Stimulated activated CD4-positive, alpha-beta T cell treated with anti-CD3 and anti-CD28 coated beads, Interleukin-12 subunit alpha, Interleukin-12 subunit beta, amount 100 ng/mL, for 48 hours (primary cell): ENCODE measurements around the gene SHC2.
"Not testable (repeated sequence)": the region's sequence is repeated elsewhere in the genome, so short reads cannot be mapped to it uniquely, and the experiment has no call there.

ENCODE experiments used
- DNase-seq, 3 donors: peaks; one replicate each; pipeline ENCODE4 v3.0.0-alpha.2; 2020; ENCODE audit warnings: low read depth in 2 of 3, low spot score in 1 of 3

SHC2 gene

DNA sequence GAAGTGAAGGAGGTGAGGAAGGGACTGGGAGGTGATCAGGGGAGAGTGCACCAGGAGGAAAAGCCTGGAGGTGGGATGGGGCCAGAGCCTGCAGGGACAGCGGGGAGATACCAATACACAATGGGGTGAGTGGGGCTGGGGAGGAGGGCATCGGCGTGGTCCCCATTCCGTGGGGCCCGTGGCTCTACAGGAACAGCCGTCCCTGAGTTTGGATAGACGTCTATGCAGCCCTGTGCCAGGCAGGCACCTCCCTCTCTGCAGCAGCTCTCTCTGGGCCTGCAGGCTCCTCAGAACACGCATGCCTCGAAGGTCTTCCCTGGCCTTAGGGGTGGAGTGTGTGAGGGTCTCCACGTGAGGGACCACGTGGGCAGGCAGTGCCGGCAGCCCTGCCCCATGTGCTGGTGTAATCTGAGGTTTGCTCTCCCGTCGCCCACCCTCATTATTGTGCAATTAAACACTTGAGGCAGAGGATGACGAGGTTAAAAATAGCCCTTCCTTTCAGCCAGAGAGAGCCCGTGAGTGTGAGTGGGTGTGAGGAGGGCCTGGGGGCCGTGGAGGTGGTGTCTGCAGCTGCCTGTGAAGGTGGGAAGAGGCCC lies 68.4 kb downstream of the SHC2 start:
- no peak for DNase-seq

- DNase-seq, result no peak
Measured at GRCh38 chr19:391726-392374, 69.0 kb downstream of the SHC2 start.

- DNase-seq, result no peak
Measured at GRCh38 chr19:391207-391557, 69.7 kb downstream of the SHC2 start.

GRCh38 chr19:390386-391206 lies 70.2 kb downstream of the SHC2 start:
- no peak for DNase-seq

DNA sequence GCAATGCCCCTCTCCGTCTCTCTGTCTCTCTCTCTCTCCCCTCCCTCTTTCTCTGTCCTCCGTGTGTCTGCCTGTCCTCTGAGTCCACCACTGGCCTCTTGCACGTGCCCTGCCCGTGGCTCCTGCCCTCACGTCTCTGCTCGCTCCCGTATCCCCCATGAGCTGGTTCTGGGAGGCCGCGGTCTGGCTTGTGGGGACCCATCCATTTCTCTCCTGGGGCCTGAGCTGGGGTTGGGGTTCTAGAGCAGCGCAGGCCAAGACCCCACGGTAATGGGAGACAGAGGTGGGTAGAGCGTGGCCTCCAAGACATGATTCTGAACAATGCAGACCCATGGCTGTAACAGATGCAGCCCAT lies 70.9 kb downstream of the SHC2 start:
- no peak for DNase-seq

DNA sequence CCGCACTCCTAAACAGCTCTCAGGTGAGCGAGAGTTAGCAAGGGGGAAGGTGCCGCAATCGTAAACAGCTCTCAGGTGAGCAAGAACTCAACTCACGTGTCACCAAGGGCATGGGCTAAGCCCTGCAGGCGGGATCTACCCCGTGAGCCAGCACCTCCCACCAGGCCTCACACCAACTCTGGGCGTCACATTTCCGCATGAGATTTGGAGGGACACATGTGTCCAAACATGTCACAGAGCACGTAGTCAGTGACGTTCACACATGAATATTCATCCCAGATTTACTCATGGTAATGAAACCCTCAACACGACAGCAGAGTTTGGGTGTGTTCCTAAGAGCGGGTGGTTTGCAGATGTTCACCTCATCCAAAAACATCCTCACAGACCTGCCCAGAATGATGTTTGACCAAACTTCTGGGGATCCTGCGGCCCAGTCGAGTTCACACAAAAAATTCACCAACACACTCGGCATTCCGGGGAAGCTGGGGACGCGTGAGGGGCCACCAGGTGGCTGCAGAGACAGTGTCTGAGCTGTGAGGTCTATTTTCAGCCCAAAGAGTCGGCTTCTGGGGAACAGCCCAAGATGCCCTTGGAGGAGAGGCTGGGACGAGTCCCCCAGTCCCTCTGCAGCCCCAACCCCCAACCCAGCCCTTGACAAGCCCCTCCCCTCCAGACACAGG lies 71.4 kb downstream of the SHC2 start:
- no peak for DNase-seq

- DNase-seq, result no peak
Measured at GRCh38 chr19:388691-389090, 72.1 kb downstream of the SHC2 start.

- no peak for DNase-seq
Measured at GRCh38 chr19:387777-388176, 73.1 kb downstream of the SHC2 start.

GRCh38 chr19:386632-387301 lies 74.1 kb downstream of the SHC2 start:
- DNase-seq, result not testable (repeated sequence)

DNA sequence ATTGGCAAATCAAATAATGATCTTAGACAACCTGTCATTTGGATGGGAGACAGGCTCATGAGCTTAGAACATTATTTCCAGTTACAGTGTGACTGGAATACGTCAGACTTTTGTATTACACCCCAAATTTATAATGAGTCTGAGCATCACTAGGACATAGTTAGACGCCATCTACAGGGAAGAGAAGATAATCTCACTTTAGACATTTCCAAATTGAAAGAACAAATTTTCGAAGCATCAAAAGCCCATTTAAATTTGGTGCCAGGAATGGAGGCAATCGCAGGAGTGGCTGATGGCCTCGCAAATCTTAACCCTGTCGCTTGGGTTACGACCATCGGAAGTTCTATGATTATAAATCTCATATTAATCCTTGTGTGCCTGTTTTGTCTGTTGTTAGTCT lies 74.6 kb downstream of the SHC2 start:
- DNase-seq, result not testable (repeated sequence)

- no peak for DNase-seq
Measured at GRCh38 chr19:384799-385169, 76.0 kb downstream of the SHC2 start.

DNA sequence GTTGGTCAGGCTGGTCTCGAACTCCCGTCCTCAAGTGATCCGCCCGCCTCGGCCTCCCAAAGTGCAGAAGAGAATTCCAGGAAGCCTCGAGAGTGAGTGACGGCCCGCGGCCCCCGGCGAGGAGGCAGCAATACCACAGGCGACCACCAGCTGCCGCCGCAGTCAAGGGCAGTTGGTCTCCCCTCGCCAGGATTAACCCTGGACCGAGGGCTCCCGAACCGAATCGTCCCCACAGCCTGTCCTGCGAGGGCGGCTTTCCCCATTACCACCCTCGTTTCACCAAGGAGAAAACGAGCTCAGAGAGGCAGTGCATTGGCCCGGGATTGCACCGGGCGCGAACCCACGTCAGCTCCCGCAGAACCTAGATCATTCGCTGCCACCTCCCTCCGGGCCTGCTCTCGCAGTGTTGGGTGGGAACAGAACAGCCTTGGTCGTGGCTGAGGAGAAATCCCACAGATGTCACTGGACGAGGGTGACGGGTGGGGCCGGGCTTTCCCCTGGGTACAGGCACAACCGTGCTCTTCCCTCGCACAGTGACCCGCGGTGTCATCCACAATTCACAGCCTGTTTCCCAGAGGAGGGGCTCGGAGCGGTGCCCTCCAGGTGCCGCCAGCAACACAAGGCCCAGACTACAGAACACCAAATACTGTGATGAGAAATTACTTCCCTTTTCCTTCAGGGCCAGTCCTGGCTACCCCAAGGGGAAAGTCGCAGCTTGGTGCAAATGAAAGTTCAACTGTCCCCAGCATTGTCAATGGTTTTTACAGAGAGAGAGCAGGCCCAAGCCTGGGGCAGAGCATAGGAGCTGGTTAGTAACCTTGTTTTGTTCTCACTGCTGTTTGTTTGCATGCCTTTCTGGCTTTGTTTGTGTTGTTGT lies 76.7 kb downstream of the SHC2 start:
- no peak for DNase-seq

DNA sequence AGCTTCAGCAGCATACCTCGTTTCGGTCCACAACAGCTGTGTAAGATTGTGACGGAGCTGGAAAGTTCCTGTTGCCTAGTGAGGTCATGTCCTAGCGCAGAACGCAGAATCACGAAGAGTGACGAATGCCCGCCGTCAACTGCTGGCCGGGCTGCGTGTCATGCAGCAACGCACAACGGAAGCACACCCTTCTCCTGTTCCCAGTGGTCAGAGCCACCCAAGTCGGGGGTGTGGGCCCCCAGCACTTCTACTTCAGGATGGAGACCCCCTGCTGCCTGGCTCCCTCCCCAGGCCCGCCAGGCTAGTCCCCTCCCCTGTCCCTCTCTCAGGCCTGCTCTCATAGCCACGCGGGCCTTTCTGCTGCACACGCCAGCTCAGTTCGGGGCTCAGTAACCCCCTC lies 77.8 kb downstream of the SHC2 start:
- DNase-seq, result no peak

GRCh38 chr19:382578-382977 lies 78.3 kb downstream of the SHC2 start:
- DNase-seq, result peak; percentile 34 to 40 (median 36)

DNA sequence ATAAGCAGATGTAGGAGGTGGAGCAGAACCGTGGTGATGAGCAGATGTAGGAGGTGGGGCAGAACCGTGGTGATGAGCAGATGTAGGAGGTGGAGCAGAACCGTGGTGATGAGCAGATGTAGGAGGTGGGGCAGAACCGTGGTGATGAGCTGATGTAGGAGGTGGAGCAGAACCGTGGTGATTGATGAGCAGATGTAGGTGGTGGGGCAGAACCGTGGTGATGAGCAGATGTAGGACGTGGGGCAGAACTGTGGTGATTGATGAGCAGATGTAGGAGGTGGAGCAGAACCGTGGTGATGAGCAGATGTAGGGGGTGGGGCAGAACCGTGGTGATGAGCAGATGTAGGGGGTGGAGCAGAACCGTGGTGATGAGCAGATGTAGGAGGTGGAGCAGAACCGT lies 78.9 kb downstream of the SHC2 start:
- DNase-seq, result peak in 2 of 3 donors; percentile 13 to 21

GRCh38 chr19:380618-381219 lies 80.1 kb downstream of the SHC2 start:
- not testable (repeated sequence) for DNase-seq

GRCh38 chr19:379796-380195 lies 81.0 kb downstream of the SHC2 start:
- DNase-seq, result no peak

GRCh38 chr19:378706-379105 lies 82.1 kb downstream of the SHC2 start:
- DNase-seq, result no peak

DNA sequence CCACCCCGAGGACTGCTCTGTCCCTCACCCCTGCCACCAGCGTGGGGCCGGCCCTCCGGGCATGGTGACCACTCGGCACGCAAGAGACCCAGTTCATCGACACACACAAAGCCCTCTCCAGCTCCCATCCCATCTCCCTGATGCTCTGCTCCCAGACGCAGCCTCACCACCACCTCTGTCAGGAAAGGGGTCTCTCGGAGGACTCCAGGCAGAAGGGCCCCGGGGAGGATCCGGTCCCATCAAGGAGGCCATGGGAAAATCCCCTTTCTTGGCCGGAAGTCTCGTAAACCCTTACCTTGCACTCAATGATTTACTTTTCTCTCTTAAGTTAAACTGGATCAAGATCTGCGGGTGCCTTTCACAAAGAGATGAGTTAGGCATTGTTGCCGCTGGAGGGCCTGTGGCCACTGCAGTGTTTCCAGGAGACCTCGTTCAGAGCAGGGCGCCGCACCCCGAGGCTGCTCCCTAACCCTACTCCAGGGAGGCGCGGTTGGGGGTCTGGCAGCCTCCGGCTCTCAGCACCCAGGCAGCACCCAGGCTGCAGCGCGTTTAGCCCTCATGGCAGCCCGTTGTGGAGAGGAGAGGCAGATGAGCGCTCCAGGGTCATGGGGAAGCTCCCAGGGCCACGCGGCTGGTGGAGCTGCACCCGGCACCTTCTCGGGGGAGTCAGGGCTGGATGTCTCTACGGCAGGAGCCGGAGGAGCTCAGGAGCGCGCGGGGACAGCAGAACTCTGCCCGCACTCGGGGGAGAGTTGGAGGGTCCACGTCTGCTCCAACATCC lies 82.8 kb downstream of the SHC2 start:
- DNase-seq, result no peak
